HEK293 (cell line): ENCODE results near the gene LRP6.

Source experiments
- CTCF ChIA-PET: fragments of 350-600 bp; formaldehyde crosslinking; extraction: SDS; loops from one replicate; lab custom pipeline; 2021; ENCODE audit warnings: antibody characterized with exemption; lab: Yijun Ruan, JAX
- POLR2A ChIA-PET: fragments of 300-600 bp; formaldehyde crosslinking; extraction: SDS; loops from one replicate; lab custom pipeline; 2020; ENCODE audit warnings: antibody characterized with exemption, inconsistent platforms; lab: Yijun Ruan, JAX
- H3K27ac ChIP-seq: fragments of 200-500 bp; sonication (Bioruptor generic); 2 replicates; pipeline ENCODE4 v1.5.1; 2014; ENCODE audit warnings: low read depth, low read length, control low read depth, inconsistent platforms; ENCODE audit errors: extremely low read depth
- H3K36me3 ChIP-seq, 2 experiments: fragments of 200-500 bp in 1 of 2; sonication (Bioruptor generic) in 1 of 2; 1 replicate in 1 of 2; 2 replicates in 1 of 2; pipeline ENCODE4 v1.5.1; 2014 to 2017; ENCODE audit warnings: inconsistent platforms in 2 of 2, low read length in 2 of 2; ENCODE audit not compliant: control insufficient read depth in 2 of 2, insufficient read depth in 1 of 2
- H3K4me1 ChIP-seq: fragments of 200-500 bp; sonication (Bioruptor generic); 2 replicates; pipeline ENCODE4 v1.5.1; 2014; ENCODE audit warnings: mild to moderate bottlenecking, low read length, inconsistent platforms; ENCODE audit not compliant: control insufficient read depth, insufficient read depth
- H3K4me3 ChIP-seq: 2 replicates; pipeline ENCODE4 v1.5.1; 2011; ENCODE audit warnings: low read depth, mild to moderate bottlenecking, control low read depth, low read length, moderate library complexity
- H3K9me3 ChIP-seq: fragments of 200-500 bp; sonication (Bioruptor generic); 2 replicates; pipeline ENCODE4 v1.5.1; 2014; ENCODE audit warnings: low read depth, low read length, inconsistent platforms; ENCODE audit not compliant: control insufficient read depth, insufficient read depth
- GLIS1 ChIP-seq: fragments of 450-650 bp; formaldehyde crosslinking; IDR thresholded peaks from 2 replicates; pipeline ENCODE4 v1.5.1; 2016; ENCODE audit warnings: missing biosample characterization, missing genetic modification characterization
- PATZ1 ChIP-seq: fragments of 450-650 bp; formaldehyde crosslinking; IDR thresholded peaks from 2 replicates; pipeline ENCODE4 v1.5.1; 2016; ENCODE audit warnings: missing biosample characterization, missing genetic modification characterization
- SP2 ChIP-seq: fragments of 450-650 bp; formaldehyde crosslinking; IDR thresholded peaks from 2 replicates; pipeline ENCODE4 v1.5.1; 2016; ENCODE audit warnings: missing biosample characterization, missing genetic modification characterization
- SP3 ChIP-seq: fragments of 450-650 bp; formaldehyde crosslinking; IDR thresholded peaks from 2 replicates; pipeline ENCODE4 v1.5.1; 2016; ENCODE audit warnings: missing biosample characterization, missing genetic modification characterization
- TSHZ1 ChIP-seq: fragments of 450-650 bp; formaldehyde crosslinking; IDR thresholded peaks from 2 replicates; pipeline ENCODE4 v1.5.1; 2016; ENCODE audit warnings: missing biosample characterization, missing genetic modification characterization, borderline replicate concordance
- ZBTB48 ChIP-seq: fragments of 450-650 bp; formaldehyde crosslinking; IDR thresholded peaks from 2 replicates; pipeline ENCODE4 v1.5.1; 2016; ENCODE audit warnings: missing biosample characterization, missing genetic modification characterization
- ZIC2 ChIP-seq: fragments of 450-650 bp; formaldehyde crosslinking; IDR thresholded peaks from 2 replicates; pipeline ENCODE4 v1.5.1; 2016; ENCODE audit warnings: missing biosample characterization, missing genetic modification characterization
- ZNF140 ChIP-seq: fragments of 450-650 bp; formaldehyde crosslinking; IDR thresholded peaks from 2 replicates; pipeline ENCODE4 v1.5.1; 2016; ENCODE audit warnings: missing biosample characterization, missing genetic modification characterization
- ZNF248 ChIP-seq: fragments of 450-650 bp; formaldehyde crosslinking; IDR thresholded peaks from 2 replicates; pipeline ENCODE4 v1.5.1; 2017; ENCODE audit warnings: missing biosample characterization, missing genetic modification characterization
- ZNF280C ChIP-seq: fragments of 450-650 bp; formaldehyde crosslinking; IDR thresholded peaks from 2 replicates; pipeline ENCODE4 v1.5.1; 2016; ENCODE audit warnings: missing biosample characterization, missing genetic modification characterization
- ZNF335 ChIP-seq: fragments of 450-650 bp; formaldehyde crosslinking; conservative IDR thresholded peaks from 2 replicates; pipeline ENCODE4 v1.5.1; 2016; ENCODE audit warnings: missing biosample characterization, missing genetic modification characterization
- ZNF530 ChIP-seq: fragments of 450-650 bp; formaldehyde crosslinking; IDR thresholded peaks from 2 replicates; pipeline ENCODE4 v1.5.1; 2016; ENCODE audit warnings: low read depth, missing biosample characterization, missing genetic modification characterization
- ZNF544 ChIP-seq: fragments of 450-650 bp; formaldehyde crosslinking; IDR thresholded peaks from 2 replicates; pipeline ENCODE4 v1.5.0; 2017; ENCODE audit warnings: missing biosample characterization, missing genetic modification characterization
- ZNF571 ChIP-seq: fragments of 450-650 bp; formaldehyde crosslinking; IDR thresholded peaks from 2 replicates; pipeline ENCODE4 v1.5.0; 2017; ENCODE audit warnings: missing biosample characterization, missing genetic modification characterization
- ZNF600 ChIP-seq: fragments of 450-650 bp; formaldehyde crosslinking; IDR thresholded peaks from 2 replicates; pipeline ENCODE4 v1.5.1; 2016; ENCODE audit warnings: missing biosample characterization, missing genetic modification characterization
- ZNF654 ChIP-seq: fragments of 450-650 bp; formaldehyde crosslinking; IDR thresholded peaks from 2 replicates; pipeline ENCODE4 v1.5.1; 2016; ENCODE audit warnings: low read depth, missing biosample characterization, missing genetic modification characterization

LRP6 gene

GRCh38 chr12:12091977-12092663, 174.7 kb downstream of the LRP6 start:
- H3K4me1 ChIP-seq = peaks cover 3% of the 10 kb centered on the region; the same call in 1 of the 2 replicates
- H3K27ac ChIP-seq = no peak overlapping the region
- H3K4me3 ChIP-seq = no peak overlapping the region
- H3K36me3 ChIP-seq = no peaks in the 10 kb centered on the region
- POLR2A ChIA-PET = no interaction called here
- no peaks in the 10 kb centered on the region for H3K9me3 ChIP-seq
- CTCF ChIA-PET = interaction anchor here (0.6 to 0.9 kb wide), 4 partner anchors 236 to 611 kb away, joined by 3 to 5 read pairs (median 3); no protein-coding TSS in a partner anchor
- TF ChIP-seq ZBTB48 (tag by site-specific recombination) = no peak
- 0 out of 2 replicates have a peak, but pooled peaks have one; percentile 35 for TF ChIP-seq ZNF600 (tag by site-specific recombination)
- peak; percentile 89 for TF ChIP-seq GLIS1 (tag by site-specific recombination)
- peak; percentile 48; the same call in 1 of the 2 replicates for TF ChIP-seq ZIC2 (tag by site-specific recombination)
- no peak for TF ChIP-seq ZNF248 (tag by site-specific recombination)

GRCh38 chr12:12091071-12091470, 175.8 kb downstream of the LRP6 start:
- CTCF ChIA-PET = interaction anchor here (0.6 to 0.7 kb wide), 2 partner anchors 91 to 161 kb away, joined by 3 to 6 read pairs; no protein-coding TSS in a partner anchor

GRCh38 chr12:12088761-12089160, 178.1 kb downstream of the LRP6 start:
- CTCF ChIA-PET = no interaction called here
- Histone ChIP-seq H3K27ac (no peak overlapping the region), H3K4me3 (no peak overlapping the region), H3K9me3 (no peaks in the 10 kb centered on the region), H3K4me1 (no peaks in the 10 kb centered on the region), H3K36me3 (no peaks in the 10 kb centered on the region)
- TF ChIP-seq SP2 (tag by site-specific recombination) (no peak), ZNF335 (tag by site-specific recombination) (peak; percentile 53)
- POLR2A ChIA-PET = no interaction called here

More at GRCh38 chr12:12091071-12091470, 175.8 kb downstream of the LRP6 start:
- H3K9me3 ChIP-seq = no peaks in the 10 kb centered on the region
- no peak overlapping the region for H3K4me3 ChIP-seq
- H3K27ac ChIP-seq = no peak overlapping the region
- H3K36me3 ChIP-seq = no peaks in the 10 kb centered on the region
- POLR2A ChIA-PET = interaction anchor here (0.5 kb wide), 1 partner anchor 402 kb away, joined by 3 read pairs; no protein-coding TSS in a partner anchor
- TF ChIP-seq TSHZ1 (no peak), ZNF280C (tag by site-specific recombination) (no peak), ZNF571 (tag by site-specific recombination) (no peak)
- peaks cover 3% of the 10 kb centered on the region; the same call in 1 of the 2 replicates for H3K4me1 ChIP-seq

GRCh38 chr12:12088147-12088546, 178.7 kb downstream of the LRP6 start:
- Histone ChIP-seq H3K4me3 (no peak overlapping the region), H3K36me3 (no peaks in the 10 kb centered on the region), H3K9me3 (no peaks in the 10 kb centered on the region), H3K4me1 (no peaks in the 10 kb centered on the region), H3K27ac (no peak overlapping the region)
- POLR2A ChIA-PET = no interaction called here
- CTCF ChIA-PET = interaction anchor here (0.6 kb wide), 1 partner anchor 287 kb away, joined by 4 read pairs; no protein-coding TSS in a partner anchor
- no peak for TF ChIP-seq ZNF140 (tag by site-specific recombination)
- TF ChIP-seq PATZ1 (tag by site-specific recombination) = no peak
- TF ChIP-seq SP3 (tag by site-specific recombination) = no peak
- TF ChIP-seq ZNF530 (tag by site-specific recombination) = no peak
- no peak for TF ChIP-seq ZNF654
- no peak for TF ChIP-seq ZNF544
